Calu3 (cell line): ENCODE data around the gene CALML4. TPM values are rescaled to one million over a fixed set of nuclear protein-coding genes. Genes with fewer than 3 reads are reported as not detected.
A peak's percentile ranks its signal among the peaks of the same experiment; 100 is the strongest.
"Not testable (repeated sequence)": the region's sequence is repeated elsewhere in the genome, so short reads cannot be mapped to it uniquely, and the experiment has no call there.

Source experiments
- BruUV-seq: library from RNA; stranded (reverse); fragments of 400-500 nt; replicated peaks from 2 replicates; lab custom pipeline; 2021; lab: Mats Ljungman, UMichigan
- CTCF ChIA-PET: fragments of 300-600 bp; sonication (Branson Sonifier 250); formaldehyde crosslinking; loops from one replicate; lab custom pipeline; 2022; ENCODE audit warnings: antibody characterized with exemption; lab: Charles Lee
- DNase-seq: peaks from one replicate; pipeline ENCODE4 v3.0.0; 2022
- H3K27ac Mint-ChIP-seq: one replicate; pipeline ENCODE4 v1.8.0; 2022; ENCODE audit warnings: mixed read lengths; ENCODE audit not compliant: unreplicated experiment
- H3K27me3 Mint-ChIP-seq: one replicate; pipeline ENCODE4 v1.8.0; 2022; ENCODE audit warnings: mixed read lengths; ENCODE audit not compliant: unreplicated experiment
- H3K36me3 Mint-ChIP-seq: one replicate; pipeline ENCODE4 v1.8.0; 2022; ENCODE audit warnings: mild to moderate bottlenecking, moderate library complexity, mixed read lengths; ENCODE audit not compliant: insufficient read depth, unreplicated experiment
- H3K4me1 Mint-ChIP-seq: one replicate; pipeline ENCODE4 v1.8.0; 2022; ENCODE audit warnings: mild to moderate bottlenecking, low read depth, mixed read lengths; ENCODE audit not compliant: unreplicated experiment
- H3K4me3 Mint-ChIP-seq: one replicate; pipeline ENCODE4 v1.8.0; 2022; ENCODE audit warnings: mild to moderate bottlenecking, low read depth, moderate library complexity, mixed read lengths; ENCODE audit not compliant: unreplicated experiment
- H3K9me3 Mint-ChIP-seq: one replicate; pipeline ENCODE4 v1.8.0; 2022; ENCODE audit warnings: low read depth, mixed read lengths; ENCODE audit not compliant: unreplicated experiment
- intact Hi-C: fragments of 100-400 bp; cut with micrococcal nuclease; formaldehyde crosslinking; loops from one replicate; pipeline ENCODE4 v1.10.0; 2022; ENCODE audit not compliant: unreplicated experiment
- total RNA-seq: library from RNA; stranded (reverse); gene quantifications from 2 replicates; pipeline ENCODE4 v1.2.3, GENCODE V29; 2022
- TF ChIP-seq, protein P1 (sequence below): fragments of 200-600 bp; IDR thresholded peaks from one replicate; pipeline ENCODE4 v1.8.0; 2022; ENCODE audit warnings: antibody characterized with exemption; ENCODE audit not compliant: unreplicated experiment

Gene CALML4
- total RNA-seq, 1 experiment from 2014 or later = 24.1 TPM

DNA sequence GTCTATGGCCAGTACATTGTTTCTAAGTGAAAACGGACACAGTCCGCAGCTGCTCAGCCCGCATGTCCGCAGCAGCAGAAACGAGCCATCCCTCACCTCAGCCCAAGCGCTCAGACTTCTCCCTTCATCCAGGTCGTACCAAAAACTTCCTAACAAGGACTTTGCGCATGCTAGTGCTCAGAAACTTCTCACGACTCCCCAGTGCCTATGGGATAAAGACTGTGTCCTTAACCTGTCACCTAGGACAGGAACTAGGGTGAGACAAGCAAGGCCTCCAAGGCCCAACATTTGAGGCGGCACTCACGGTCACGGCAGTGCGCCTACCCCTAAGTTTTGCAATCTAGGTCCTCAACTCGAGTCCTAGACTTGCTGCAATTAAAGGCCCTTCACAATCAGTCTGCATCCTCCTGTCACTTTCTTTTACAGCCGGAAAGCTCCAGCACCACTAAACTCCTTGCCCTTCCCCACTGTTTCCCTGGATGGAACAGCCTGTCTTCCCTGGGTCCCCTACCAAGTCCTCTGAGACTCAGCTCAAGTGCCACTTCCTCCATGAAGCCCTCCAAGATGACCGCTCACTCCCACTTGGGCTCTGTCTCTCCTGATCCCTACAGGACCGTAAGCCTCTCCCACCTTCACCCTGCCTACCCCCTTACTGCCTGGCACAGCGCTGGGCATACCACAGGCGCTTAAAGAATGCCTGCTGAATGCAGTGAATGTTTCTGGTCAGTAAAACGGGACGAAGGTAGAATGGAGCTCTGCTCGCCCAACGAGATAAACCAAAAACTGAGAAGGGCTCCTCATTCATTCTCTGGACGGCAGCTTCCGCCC is 23.2 kb upstream of the CALML4 start:
- TF ChIP-seq, protein P1, sequence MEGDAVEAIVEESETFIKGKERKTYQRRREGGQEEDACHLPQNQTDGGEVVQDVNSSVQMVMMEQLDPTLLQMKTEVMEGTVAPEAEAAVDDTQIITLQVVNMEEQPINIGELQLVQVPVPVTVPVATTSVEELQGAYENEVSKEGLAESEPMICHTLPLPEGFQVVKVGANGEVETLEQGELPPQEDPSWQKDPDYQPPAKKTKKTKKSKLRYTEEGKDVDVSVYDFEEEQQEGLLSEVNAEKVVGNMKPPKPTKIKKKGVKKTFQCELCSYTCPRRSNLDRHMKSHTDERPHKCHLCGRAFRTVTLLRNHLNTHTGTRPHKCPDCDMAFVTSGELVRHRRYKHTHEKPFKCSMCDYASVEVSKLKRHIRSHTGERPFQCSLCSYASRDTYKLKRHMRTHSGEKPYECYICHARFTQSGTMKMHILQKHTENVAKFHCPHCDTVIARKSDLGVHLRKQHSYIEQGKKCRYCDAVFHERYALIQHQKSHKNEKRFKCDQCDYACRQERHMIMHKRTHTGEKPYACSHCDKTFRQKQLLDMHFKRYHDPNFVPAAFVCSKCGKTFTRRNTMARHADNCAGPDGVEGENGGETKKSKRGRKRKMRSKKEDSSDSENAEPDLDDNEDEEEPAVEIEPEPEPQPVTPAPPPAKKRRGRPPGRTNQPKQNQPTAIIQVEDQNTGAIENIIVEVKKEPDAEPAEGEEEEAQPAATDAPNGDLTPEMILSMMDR = no peak
- CTCF ChIA-PET = interaction anchor here (1.2 kb wide), 2 partner anchors 23 to 78 kb away, joined by 3 to 4 read pairs; partner anchors contain the start of gene CALML4
- no TSS peak for BruUV-seq
- H3K4me1 Mint-ChIP-seq = peaks cover 29% of the 10 kb centered on the region
- H3K9me3 Mint-ChIP-seq = no peaks in the 10 kb centered on the region
- peak overlapping the region; percentile 65 for H3K27ac Mint-ChIP-seq
- intact Hi-C loops = no loop called here
- no peak for DNase-seq
- H3K27me3 Mint-ChIP-seq = peaks cover 10% of the 10 kb centered on the region
- peak overlapping the region; percentile 93 for H3K4me3 Mint-ChIP-seq
- H3K36me3 Mint-ChIP-seq = peaks cover 34% of the 10 kb centered on the region

GRCh38 chr15:68227643-68228142 is 22.6 kb upstream of the CALML4 start:
- Mint-ChIP-seq H3K27me3 (peaks cover 10% of the 10 kb centered on the region), H3K4me3 (peak overlapping the region; percentile 93), H3K4me1 (peaks cover 29% of the 10 kb centered on the region), H3K9me3 (no peaks in the 10 kb centered on the region), H3K36me3 (peaks cover 39% of the 10 kb centered on the region), H3K27ac (no peak overlapping the region)
- intact Hi-C loops = no loop called here
- BruUV-seq = no TSS peak
- CTCF ChIA-PET = interaction anchor here (1.2 kb wide), 1 partner anchor 23 kb away, joined by 4 read pairs; the partner anchor contains the start of gene CALML4
- no peak for DNase-seq
- TF ChIP-seq, protein P1 = no peak

DNA sequence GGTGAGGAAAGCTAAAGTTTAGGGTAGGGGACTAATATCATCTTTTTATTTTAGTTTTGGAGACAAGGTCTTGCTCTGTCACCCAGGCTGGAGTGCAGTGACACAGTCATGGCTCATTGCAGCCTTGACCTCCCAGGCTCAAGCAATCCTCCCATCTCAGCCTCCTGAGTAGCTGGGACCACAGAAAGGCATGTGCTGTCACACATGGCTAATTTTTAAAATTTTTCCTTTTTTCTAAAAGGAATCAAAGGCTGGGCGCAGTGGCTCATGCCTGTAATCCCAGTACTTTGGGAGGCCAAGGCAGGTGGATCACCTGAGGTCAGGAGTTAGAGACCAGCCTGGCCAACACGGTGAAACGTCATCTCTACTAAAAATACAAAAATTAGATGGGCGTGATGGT is 20.3 kb upstream of the CALML4 start:
- Mint-ChIP-seq H3K36me3 (peaks cover 33% of the 10 kb centered on the region), H3K4me1 (peaks cover 29% of the 10 kb centered on the region)
- CTCF ChIA-PET = interaction anchor here (0.6 kb wide), 1 partner anchor 28 kb away, joined by 4 read pairs; no protein-coding TSS in a partner anchor
- H3K4me3 Mint-ChIP-seq, intact Hi-C loops, H3K27me3 Mint-ChIP-seq, DNase-seq, H3K9me3 Mint-ChIP-seq, BruUV-seq, H3K27ac Mint-ChIP-seq: not testable (repeated sequence)

DNA sequence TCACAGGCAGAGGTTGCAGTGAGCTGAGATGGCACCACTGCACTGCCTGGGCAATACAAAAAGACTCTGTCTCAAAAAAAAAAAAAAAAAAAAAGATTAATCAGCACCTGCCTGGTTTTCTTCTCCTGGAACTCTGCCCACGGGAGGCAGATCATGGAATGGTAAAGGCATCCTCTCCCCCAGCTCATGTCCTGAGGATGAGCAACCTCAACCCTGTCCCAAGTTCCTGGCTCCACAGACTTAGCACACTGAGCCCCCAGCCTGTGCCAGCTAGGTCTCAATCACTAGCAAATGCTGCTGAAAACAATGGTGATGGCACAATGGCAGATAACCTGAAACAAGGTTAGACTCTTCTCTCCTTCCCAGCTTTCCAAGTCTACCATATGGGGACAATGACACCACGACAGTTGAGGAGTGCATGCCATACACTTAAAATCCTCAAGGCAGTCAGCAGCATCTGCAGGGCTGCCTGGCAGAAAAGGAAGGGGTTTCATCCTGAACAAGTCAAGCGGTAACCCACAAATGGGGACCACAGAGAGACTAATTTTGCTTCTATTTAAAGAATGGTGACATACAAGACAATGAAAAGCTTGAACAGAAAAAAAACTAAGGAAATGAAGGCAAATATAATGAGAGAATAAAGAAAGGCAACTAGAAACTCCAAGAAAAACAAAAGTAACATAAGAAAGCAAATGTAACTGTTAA is 19.6 kb upstream of the CALML4 start:
- peaks cover 29% of the 10 kb centered on the region for H3K4me1 Mint-ChIP-seq
- H3K9me3 Mint-ChIP-seq = no peaks in the 10 kb centered on the region
- CTCF ChIA-PET = interaction anchor here (0.6 kb wide), 1 partner anchor 190 kb away, joined by 5 read pairs; no protein-coding TSS in a partner anchor
- TF ChIP-seq, protein P1 = no peak
- intact Hi-C loops = no loop called here
- no peak overlapping the region for H3K4me3 Mint-ChIP-seq
- H3K27me3 Mint-ChIP-seq = no peaks in the 10 kb centered on the region
- H3K36me3 Mint-ChIP-seq = peaks cover 28% of the 10 kb centered on the region
- no peak for DNase-seq
- H3K27ac Mint-ChIP-seq = no peak overlapping the region
- BruUV-seq = no TSS peak
